HG02840 (cell line): Measurements from ENCODE around the gene TMEM178B.

ENCODE experiments used
- ATAC-seq: cut with Tn5 transposase; IDR thresholded peaks from one replicate; pipeline ENCODE4 v1.9.1; 2021; ENCODE audit warnings: mild to moderate bottlenecking, moderate library complexity, moderate number of reproducible peaks; ENCODE audit not compliant: unreplicated experiment, low FRiP score

The TMEM178B gene

DNA sequence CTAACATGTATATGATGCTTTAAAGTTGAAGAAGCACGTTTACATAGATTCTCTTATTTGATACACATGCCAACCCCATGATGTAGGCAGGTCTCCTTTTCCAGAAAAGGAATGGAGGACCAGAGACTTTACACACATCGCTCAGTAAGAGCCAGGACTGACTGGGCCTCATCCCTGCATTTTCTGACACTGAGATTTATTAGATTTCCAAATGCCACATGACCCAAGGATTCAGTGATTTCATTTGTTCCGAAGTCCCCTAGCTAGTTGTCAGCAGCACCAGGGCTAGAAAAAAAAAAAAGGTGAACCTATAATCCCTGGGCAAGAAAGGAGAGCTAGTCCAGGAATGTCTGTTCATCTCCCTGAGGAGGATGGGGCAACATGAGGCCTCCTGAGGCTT lies 334.0 kb downstream of the TMEM178B start:
- no peak for ATAC-seq

GRCh38 chr7:141408440-141408839 lies 334.6 kb downstream of the TMEM178B start:
- no peak for ATAC-seq

DNA sequence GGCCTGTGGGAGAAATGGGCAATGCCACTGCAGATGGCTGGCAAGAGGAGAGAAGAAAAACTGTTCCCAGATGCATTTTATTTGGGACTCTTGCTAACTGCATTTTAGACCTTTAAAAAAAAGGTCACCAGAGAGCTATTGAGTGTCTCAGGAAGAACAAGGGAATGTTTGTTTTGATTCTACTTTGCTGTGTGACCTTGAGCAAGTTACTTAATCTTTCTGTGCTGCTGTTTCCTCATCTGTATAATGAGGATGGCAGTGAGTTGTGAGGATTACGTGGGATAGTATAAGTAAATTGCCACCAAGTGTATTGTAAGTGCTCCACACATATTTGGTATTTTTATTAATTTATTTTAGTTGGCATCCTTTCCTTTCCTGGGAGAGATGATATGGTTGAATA lies 335.4 kb downstream of the TMEM178B start:
- ATAC-seq: no peak

- no peak for ATAC-seq
These were observed 336.0 kb downstream of the TMEM178B start for GRCh38 chr7:141409801-141410329.

DNA sequence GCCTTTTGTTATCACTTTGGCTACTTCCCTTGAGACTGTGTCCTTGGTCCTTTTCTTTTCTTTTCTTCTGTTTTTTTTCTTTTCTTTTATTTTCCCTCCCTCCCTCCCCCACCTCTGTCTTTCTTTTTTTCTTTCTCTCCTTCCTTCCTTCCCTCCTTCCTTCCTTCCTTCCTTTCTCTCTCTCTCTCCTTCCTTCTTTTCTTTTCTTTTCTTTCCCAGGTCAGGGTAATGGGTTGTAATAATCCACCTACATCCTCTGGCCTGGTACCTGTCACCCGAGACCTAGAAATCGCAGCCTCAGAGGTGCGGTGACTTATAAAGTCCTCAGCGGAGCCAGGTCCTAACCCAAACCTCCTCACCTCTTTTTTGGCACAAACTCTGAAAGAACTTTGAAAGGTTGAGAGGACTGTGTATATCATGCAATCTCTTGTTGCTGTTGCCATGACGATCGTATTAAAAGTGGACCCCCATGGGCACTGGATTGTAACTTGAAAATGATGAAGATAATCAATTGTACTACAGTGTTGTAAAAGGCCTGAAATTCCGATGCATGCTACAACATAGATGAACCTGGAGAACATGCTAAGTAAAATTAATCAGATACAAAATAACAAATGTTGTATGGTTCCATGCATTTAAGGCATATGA lies 336.6 kb downstream of the TMEM178B start:
- ATAC-seq: no peak

- no peak for ATAC-seq
These were observed 337.3 kb downstream of the TMEM178B start for GRCh38 chr7:141411133-141411532.

DNA sequence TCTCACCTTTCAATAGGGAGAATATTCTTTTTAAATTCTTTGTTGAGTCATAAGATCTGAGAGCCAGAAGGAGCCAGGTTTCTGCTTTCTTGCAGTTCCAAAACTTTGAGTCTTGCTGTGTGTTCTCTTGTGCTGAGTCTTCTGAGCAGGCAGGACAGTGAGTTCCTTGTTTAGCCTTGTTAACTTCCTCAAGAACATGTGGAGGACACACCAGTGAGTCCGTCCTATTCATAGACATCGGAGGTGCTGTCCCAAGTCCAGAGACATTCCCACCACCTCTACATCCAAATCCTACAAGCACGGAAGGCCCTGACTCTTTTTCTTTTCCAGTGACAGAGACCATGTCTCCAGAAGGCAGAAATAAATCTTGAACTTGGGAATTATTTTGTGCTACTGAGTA lies 342.1 kb downstream of the TMEM178B start:
- ATAC-seq: no peak

GRCh38 chr7:141416650-141417270 lies 342.9 kb downstream of the TMEM178B start:
- no peak for ATAC-seq

DNA sequence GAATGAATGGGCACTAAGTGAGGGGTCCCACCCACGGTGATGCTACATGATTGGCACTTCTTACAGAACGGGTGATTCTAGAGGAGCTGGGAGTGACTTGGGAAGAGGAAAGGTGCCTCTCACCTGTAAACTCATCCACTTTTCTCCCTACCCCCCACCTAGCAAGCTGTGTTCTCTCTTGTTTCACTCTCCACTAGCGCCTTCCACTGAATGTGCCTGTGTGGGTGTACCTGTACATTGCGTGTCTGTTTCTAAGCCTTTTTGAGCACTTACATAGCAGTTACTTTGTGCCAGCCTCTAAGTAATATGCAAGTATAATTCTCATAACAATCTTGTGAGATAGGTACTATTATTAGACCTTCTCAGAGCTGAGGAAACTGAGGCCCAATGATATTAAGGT lies 343.6 kb downstream of the TMEM178B start:
- no peak for ATAC-seq

DNA sequence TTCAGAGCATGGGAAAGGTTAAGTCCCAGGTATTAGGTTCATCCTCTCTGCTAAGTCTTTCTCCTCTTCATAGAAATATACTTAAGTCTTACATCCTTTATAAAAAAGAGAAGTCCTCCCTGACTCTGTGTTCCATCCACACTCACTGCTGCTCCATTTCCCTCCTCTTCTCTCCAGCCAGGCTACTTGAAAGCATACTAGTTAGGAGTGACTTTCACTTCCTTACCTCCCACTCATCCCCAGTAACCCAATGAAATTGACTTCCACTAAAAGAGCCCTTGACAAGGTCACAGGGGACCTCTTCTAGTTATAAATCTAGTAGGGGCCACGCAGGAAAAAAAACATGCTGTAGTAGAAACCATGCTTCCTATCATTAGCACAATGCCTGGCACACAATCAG lies 344.2 kb downstream of the TMEM178B start:
- ATAC-seq: no peak

- no peak for ATAC-seq
These were observed 347.4 kb downstream of the TMEM178B start for GRCh38 chr7:141421306-141421705.

- no peak for ATAC-seq
These were observed 353.3 kb downstream of the TMEM178B start for GRCh38 chr7:141427134-141427533.

- ATAC-seq: no peak
These were observed 356.7 kb downstream of the TMEM178B start for GRCh38 chr7:141430455-141431139.

DNA sequence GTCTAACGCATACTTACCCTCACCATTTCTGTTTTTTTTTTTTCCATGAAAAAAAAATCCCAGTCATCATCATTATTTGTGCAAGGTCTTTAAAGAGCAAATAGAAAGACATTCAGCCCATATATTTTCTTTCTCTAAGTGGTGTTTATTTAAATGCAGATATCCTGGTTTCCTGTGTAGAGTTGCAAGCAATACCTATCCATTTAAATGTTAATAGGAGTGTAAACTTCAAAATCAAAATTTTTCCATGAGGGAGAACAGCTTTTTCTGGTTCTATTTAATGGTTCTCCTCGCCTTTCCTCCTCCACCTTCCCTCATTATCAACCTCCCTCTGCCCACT lies 357.2 kb downstream of the TMEM178B start:
- no peak for ATAC-seq

- no peak for ATAC-seq
These were observed 357.8 kb downstream of the TMEM178B start for GRCh38 chr7:141431711-141432110.

GRCh38 chr7:141433698-141434097 lies 359.8 kb downstream of the TMEM178B start:
- ATAC-seq: no peak

DNA sequence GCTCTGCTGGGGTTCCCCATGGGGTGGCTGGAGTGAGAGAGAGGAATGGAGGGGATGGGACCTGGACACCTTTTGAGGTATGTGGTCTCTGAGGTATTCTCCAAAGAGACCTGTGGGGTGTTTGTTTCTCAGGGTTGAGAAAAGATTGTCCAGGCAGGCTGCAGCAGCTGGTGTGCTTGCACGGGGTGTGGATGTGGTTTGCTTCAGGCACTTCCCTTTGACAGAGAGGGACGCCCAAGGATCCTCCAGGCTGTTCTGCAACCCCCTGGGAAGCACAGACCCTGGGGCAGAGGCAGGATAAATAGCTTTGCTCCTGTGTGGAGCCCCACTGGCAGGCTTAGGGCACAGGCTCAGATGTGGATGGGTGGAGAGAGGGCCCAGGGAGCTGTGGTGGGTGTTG lies 362.3 kb downstream of the TMEM178B start:
- no peak for ATAC-seq

DNA sequence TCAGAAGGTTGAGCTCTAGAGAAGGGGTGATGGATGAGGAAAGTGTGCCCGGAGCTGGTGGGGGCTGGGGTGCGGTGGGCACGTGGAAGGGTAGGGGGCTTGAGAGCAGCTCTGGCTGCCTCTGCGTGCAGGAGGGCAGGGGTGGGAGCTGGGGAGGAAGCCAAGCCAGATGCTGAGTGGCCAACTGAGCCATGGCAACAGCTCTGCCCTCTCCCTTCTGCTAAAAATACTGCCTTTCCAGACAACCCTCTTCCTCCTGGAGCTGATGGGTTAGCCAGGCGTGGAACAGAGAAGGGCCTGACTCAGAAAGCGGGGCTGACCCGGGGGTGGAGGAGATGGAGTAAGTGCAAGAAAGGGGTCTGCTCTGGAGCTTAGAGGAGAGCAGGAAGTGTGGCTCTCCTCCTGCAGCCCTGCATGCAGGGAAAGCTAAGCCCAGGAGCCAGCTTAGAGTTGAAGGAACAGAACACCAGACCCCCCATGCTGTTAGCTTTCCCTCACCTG lies 362.8 kb downstream of the TMEM178B start:
- no peak for ATAC-seq

DNA sequence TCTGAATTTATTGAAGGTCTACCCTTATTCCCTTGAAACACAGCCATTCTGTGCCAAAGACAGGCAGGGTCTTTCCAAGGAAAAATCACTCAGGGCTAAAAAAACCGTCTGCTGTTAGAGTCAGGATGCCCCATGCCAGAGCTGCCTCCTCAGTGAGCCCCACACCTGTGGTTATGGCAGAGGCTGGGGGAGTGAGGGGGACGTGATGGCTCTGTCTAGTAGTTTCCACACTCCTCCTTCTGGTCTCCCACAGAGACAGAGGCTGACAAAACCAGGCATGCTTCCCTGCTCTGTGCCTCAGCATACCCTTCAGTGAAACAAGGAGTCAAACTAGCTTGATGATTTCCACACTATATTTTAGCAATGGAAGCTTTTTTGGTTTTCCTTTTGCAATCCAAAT lies 365.3 kb downstream of the TMEM178B start:
- no peak for ATAC-seq

DNA sequence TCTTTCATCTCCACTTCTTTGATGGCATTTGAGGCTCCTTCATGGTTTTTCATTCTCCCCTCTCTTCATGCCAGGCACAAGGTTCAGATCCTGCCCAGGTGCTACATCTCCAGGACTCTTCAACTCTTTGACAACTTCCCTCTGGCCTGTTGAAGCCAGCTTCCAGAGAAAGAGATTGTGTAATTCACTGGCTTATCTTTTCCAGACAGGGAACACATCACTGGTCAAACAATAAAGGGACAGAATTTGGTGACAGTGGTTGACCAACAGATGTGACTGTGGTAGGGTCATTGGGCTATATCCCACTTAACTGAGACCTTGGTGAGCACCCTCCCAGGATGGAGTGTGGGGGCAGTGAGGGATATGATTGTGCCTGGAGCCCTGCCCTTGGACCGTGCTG lies 365.9 kb downstream of the TMEM178B start:
- ATAC-seq: no peak

DNA sequence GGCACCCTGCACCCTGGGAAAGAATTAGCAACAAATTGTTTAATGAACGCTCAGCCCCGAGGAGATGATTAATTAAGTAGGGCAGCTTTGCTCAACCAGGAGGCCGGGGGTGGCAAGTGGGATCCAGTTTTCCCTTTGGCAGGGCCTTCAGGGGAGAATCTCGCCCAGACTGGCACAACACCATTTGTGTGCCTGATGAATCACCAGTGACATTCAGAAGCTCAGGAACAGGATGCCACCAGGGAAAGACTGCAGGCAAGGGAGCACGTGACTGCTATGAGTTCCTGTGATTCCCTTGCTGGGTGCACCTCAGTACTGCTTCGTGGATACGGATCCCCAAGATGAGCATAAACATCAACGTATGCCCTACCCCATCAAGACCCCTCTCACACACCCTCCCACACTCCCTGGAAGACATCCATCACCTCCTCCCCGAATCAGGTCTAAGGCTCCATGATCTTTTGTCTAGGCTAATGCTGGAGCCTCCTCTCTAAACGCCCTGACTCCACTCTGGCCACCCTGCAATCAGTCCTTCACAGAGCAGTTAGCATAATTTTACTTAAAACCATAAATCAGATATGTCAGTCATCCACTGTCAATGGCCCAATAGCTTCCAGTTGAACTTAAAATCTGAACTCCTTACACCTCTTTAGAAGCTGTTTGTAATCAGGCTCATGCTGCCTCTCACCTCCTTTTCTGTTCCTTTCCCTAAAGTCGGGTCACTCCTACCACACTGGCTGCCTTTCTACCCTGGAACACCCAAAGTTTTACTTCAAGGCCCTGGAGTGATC lies 368.2 kb downstream of the TMEM178B start:
- no peak for ATAC-seq
